ENCODE data around the gene ANO1.
A peak's percentile ranks its signal among the peaks of the same experiment; 100 is the strongest.

The ANO1 gene

DNA sequence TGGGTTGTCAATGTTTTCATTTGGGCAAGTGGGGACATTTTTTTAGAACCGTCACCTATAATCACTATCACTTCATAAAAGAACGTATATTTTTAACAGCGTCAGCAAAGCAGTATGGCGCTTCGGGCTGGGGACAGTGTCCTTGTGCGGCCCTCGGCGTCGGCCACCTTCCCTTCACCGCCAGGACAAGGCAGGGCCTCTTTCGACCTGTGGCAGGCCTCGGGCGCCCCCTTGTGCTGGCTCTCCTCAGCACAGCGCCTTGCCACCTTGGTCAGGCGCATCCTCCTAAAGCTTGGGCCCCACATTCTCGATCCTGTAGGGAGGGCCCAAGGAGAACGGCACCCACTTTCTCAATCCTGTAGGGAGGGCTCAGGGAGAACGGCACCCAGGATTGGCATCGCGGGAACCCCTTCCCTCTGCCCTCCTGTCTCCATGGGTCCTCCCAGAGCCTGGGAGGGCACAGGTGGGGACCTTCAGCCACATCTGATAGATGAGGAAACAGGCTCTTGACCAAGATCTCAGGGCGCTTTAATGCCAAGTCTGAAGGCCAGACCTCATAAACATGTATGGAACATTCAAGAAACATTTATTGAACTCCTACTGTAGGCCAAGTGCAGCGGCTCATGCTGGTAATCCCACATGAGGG lies 113.5 kb downstream of the ANO1 start:
- TF ChIP-seq EP300 (IDR thresholded peaks at IDR 0.05; ENCODE audit: borderline replicate concordance) (no peak), RAD21 (IDR thresholded peaks at IDR 0.05; ENCODE audit: low read depth) (peak; percentile 98)
- TF ChIP-seq, protein P1, sequence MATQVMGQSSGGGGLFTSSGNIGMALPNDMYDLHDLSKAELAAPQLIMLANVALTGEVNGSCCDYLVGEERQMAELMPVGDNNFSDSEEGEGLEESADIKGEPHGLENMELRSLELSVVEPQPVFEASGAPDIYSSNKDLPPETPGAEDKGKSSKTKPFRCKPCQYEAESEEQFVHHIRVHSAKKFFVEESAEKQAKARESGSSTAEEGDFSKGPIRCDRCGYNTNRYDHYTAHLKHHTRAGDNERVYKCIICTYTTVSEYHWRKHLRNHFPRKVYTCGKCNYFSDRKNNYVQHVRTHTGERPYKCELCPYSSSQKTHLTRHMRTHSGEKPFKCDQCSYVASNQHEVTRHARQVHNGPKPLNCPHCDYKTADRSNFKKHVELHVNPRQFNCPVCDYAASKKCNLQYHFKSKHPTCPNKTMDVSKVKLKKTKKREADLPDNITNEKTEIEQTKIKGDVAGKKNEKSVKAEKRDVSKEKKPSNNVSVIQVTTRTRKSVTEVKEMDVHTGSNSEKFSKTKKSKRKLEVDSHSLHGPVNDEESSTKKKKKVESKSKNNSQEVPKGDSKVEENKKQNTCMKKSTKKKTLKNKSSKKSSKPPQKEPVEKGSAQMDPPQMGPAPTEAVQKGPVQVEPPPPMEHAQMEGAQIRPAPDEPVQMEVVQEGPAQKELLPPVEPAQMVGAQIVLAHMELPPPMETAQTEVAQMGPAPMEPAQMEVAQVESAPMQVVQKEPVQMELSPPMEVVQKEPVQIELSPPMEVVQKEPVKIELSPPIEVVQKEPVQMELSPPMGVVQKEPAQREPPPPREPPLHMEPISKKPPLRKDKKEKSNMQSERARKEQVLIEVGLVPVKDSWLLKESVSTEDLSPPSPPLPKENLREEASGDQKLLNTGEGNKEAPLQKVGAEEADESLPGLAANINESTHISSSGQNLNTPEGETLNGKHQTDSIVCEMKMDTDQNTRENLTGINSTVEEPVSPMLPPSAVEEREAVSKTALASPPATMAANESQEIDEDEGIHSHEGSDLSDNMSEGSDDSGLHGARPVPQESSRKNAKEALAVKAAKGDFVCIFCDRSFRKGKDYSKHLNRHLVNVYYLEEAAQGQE (IDR thresholded peaks at IDR 0.05; ENCODE audit: low read depth) = no peak

DNA sequence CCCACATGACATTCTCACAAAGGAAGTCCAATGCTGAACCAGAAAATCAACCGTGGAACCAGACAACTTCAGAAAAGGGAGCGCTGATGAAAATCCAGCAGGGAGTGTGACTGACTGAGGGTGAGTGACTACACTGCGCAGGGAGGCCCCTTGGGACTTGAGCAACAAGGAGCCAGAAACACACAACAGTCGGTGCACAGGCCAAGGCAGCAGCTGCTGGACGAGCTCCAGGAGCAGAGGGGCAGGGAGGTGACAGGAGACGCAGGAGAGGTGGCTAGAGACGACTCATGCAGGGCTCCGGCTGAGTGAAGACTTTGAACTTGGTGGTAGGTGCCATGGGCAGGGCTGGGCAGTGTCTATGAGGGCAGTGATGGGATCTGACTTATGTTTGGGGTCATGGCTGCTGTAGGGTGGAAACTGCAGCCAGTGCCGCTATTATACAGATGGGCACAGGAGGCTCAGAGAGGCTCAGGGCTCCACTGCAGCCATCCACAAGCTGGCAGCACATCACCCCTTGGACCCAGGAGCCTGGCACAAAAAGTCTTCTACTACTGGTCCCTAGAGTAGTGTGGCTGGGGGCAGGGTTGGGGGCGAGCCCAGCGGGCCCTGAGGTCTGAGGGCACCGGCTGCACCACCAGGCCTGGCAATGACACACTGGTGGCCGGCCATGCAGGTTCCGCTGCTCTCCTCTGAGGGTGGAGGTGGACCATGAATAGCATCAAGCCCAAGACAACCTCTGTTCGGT lies 114.7 kb downstream of the ANO1 start:
- TF ChIP-seq TEAD4 (IDR thresholded peaks at IDR 0.05) = no peak
- TF ChIP-seq, protein P1 (IDR thresholded peaks at IDR 0.05; ENCODE audit: low read depth) = no peak
- TF ChIP-seq, protein P2, sequence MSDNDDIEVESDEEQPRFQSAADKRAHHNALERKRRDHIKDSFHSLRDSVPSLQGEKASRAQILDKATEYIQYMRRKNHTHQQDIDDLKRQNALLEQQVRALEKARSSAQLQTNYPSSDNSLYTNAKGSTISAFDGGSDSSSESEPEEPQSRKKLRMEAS (IDR thresholded peaks at IDR 0.05) = no peak
- TF ChIP-seq, protein P3, sequence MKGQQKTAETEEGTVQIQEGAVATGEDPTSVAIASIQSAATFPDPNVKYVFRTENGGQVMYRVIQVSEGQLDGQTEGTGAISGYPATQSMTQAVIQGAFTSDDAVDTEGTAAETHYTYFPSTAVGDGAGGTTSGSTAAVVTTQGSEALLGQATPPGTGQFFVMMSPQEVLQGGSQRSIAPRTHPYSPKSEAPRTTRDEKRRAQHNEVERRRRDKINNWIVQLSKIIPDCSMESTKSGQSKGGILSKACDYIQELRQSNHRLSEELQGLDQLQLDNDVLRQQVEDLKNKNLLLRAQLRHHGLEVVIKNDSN (IDR thresholded peaks at IDR 0.05) = no peak

- no peak for TF ChIP-seq CEBPB (IDR thresholded peaks at IDR 0.05)
- peak; percentile 63 for TF ChIP-seq NFIC (IDR thresholded peaks at IDR 0.05)
Measured at GRCh38 chr11:70193411-70194292, 115.5 kb downstream of the ANO1 start.

GRCh38 chr11:70194792-70195791 lies 117.0 kb downstream of the ANO1 start:
- no peak for TF ChIP-seq YY1 (IDR thresholded peaks at IDR 0.05; ENCODE audit: low read depth)
- TF ChIP-seq, protein P1 (IDR thresholded peaks at IDR 0.05; ENCODE audit: low read depth) = no peak
- TF ChIP-seq TAF1 (IDR thresholded peaks at IDR 0.05; ENCODE audit: low read depth) = no peak
- no peak for TF ChIP-seq RAD21 (IDR thresholded peaks at IDR 0.05; ENCODE audit: low read depth)
- TF ChIP-seq CREB1 (IDR thresholded peaks at IDR 0.05; ENCODE audit: low read depth) = no peak
- no peak for TF ChIP-seq EP300 (IDR thresholded peaks at IDR 0.05; ENCODE audit: borderline replicate concordance)
- TF ChIP-seq TEAD4 (IDR thresholded peaks at IDR 0.05) = no peak

GRCh38 chr11:70200212-70200844 lies 122.2 kb downstream of the ANO1 start:
- no peak for TF ChIP-seq FOXM1 (IDR thresholded peaks at IDR 0.05; ENCODE audit: borderline replicate concordance, low read depth)
- no peak for TF ChIP-seq CREB1 (IDR thresholded peaks at IDR 0.05; ENCODE audit: low read depth)
- TF ChIP-seq, protein P3 (IDR thresholded peaks at IDR 0.05) = no peak
- no peak for TF ChIP-seq ZBTB7A (IDR thresholded peaks at IDR 0.05; ENCODE audit: low read depth)
- TF ChIP-seq YY1 (IDR thresholded peaks at IDR 0.05; ENCODE audit: low read depth) = no peak
- TF ChIP-seq NFIC (IDR thresholded peaks at IDR 0.05) = no peak
- TF ChIP-seq, protein P2 (IDR thresholded peaks at IDR 0.05) = no peak

Data from Ishikawa (cell line).